Karpas-422 (cell line): ENCODE measurements around the gene ZNF488. TPM values are rescaled to one million over a fixed set of nuclear protein-coding genes. Genes with fewer than 3 reads are reported as not detected.

Source experiments
- DNase-seq: peaks from one replicate; pipeline ENCODE4 v3.0.0-alpha.2; 2015
- H2AFZ ChIP-seq: fragments of 200-600 bp; sonication (generic); 2 replicates; pipeline ENCODE4 v1.6.1; 2014; ENCODE audit warnings: antibody characterized with exemption, low read length, mixed read lengths
- H3K27ac ChIP-seq: fragments of 200-600 bp; sonication (generic); 2 replicates; pipeline ENCODE4 v1.5.1; 2014; ENCODE audit warnings: mild to moderate bottlenecking, low read length, moderate library complexity
- H3K27me3 ChIP-seq: fragments of 200-600 bp; sonication (generic); 2 replicates; pipeline ENCODE4 v1.6.1; 2014; ENCODE audit warnings: low read length, mixed read lengths
- H3K36me3 ChIP-seq: fragments of 200-600 bp; sonication (generic); 2 replicates; pipeline ENCODE4 v1.6.1; 2014; ENCODE audit warnings: low read length, mixed read lengths; ENCODE audit not compliant: insufficient read depth
- H3K4me1 ChIP-seq: fragments of 200-600 bp; sonication (generic); 2 replicates; pipeline ENCODE4 v1.6.1; 2014; ENCODE audit warnings: mild to moderate bottlenecking, low read length, mixed read lengths
- H3K4me2 ChIP-seq: fragments of 200-600 bp; sonication (generic); 2 replicates; pipeline ENCODE4 v1.6.1; 2014; ENCODE audit warnings: low read length, low read depth, mild to moderate bottlenecking; ENCODE audit not compliant: poor library complexity, severe bottlenecking
- H3K4me3 ChIP-seq: fragments of 200-600 bp; sonication (generic); 2 replicates; pipeline ENCODE4 v1.5.1; 2014; ENCODE audit warnings: mild to moderate bottlenecking, antibody characterized with exemption, low read length, mixed read lengths
- H3K79me2 ChIP-seq: fragments of 200-600 bp; sonication (generic); 2 replicates; pipeline ENCODE4 v1.6.1; 2014; ENCODE audit warnings: mild to moderate bottlenecking, low read length, mixed read lengths
- H3K9ac ChIP-seq: fragments of 200-600 bp; sonication (generic); 2 replicates; pipeline ENCODE4 v1.6.0; 2014; ENCODE audit warnings: low read length
- H3K9me2 ChIP-seq: fragments of 200-600 bp; sonication (generic), shearing (Covaris generic); replicated peaks from 2 replicates; pipeline ENCODE4 v1.6.0; 2014; ENCODE audit warnings: mild to moderate bottlenecking, low read length, moderate library complexity; ENCODE audit not compliant: insufficient read depth
- H3K9me3 ChIP-seq: fragments of 300-700, 200-600 bp; sonication (generic); 2 replicates; pipeline ENCODE4 v1.6.1; 2014; ENCODE audit warnings: low read length, mixed read lengths
- H4K20me1 ChIP-seq: fragments of 200-600 bp; sonication (generic); 2 replicates; pipeline ENCODE4 v1.6.1; 2014; ENCODE audit warnings: mild to moderate bottlenecking, antibody characterized with exemption, low read length, low read depth; ENCODE audit not compliant: insufficient read depth
- total RNA-seq: library from RNA; depleted of rRNA; stranded (reverse); fragments of >200 nt; shearing (Covaris generic); gene quantifications from 2 replicates; pipeline ENCODE4 v1.2.3, GENCODE V29; 2014; ENCODE audit warnings: low replicate concordance

The ZNF488 gene
- total RNA-seq, 1 experiment from 2014 or later: not detected

- Histone ChIP-seq H4K20me1 (no peaks in the 10 kb centered on the region), H3K4me2 (no peak overlapping the region), H3K4me1 (no peaks in the 10 kb centered on the region; the same call in 1 of the 2 replicates), H3K79me2 (no peaks in the 10 kb centered on the region), H3K36me3 (no peaks in the 10 kb centered on the region), H3K9me3 (no peaks in the 10 kb centered on the region), H3K4me3 (no peak overlapping the region), H2AFZ (no peak overlapping the region), H3K27me3 (no peaks in the 10 kb centered on the region), H3K27ac (no peak overlapping the region), H3K9ac (no peak overlapping the region), H3K9me2 (no peaks in the 10 kb centered on the region)
- no peak for DNase-seq
These were observed 21.9 kb downstream of the ZNF488 start for GRCh38 chr10:47362199-47362598.

GRCh38 chr10:47361293-47361692 lies 22.8 kb downstream of the ZNF488 start:
- H3K27ac ChIP-seq: no peak overlapping the region
- H3K4me3 ChIP-seq: no peak overlapping the region
- no peaks in the 10 kb centered on the region for H3K9me3 ChIP-seq
- H2AFZ ChIP-seq: no peak overlapping the region
- no peaks in the 10 kb centered on the region for H3K79me2 ChIP-seq
- DNase-seq: peak; percentile 80
- no peaks in the 10 kb centered on the region for H3K9me2 ChIP-seq
- no peak overlapping the region for H3K9ac ChIP-seq
- H3K36me3 ChIP-seq: no peaks in the 10 kb centered on the region
- no peaks in the 10 kb centered on the region for H3K27me3 ChIP-seq
- no peak overlapping the region for H3K4me2 ChIP-seq
- H3K4me1 ChIP-seq: peaks cover 3% of the 10 kb centered on the region
- no peaks in the 10 kb centered on the region for H4K20me1 ChIP-seq

- H3K4me1 ChIP-seq: peaks cover 11% of the 10 kb centered on the region
- no peak overlapping the region for H3K9ac ChIP-seq
- H3K9me2 ChIP-seq: no peaks in the 10 kb centered on the region
- H3K9me3 ChIP-seq: no peaks in the 10 kb centered on the region
- no peak for DNase-seq
- H3K4me2 ChIP-seq: no peak overlapping the region
- no peaks in the 10 kb centered on the region for H3K36me3 ChIP-seq
- H2AFZ ChIP-seq: no peak overlapping the region
- no peaks in the 10 kb centered on the region for H3K27me3 ChIP-seq
- no peak overlapping the region for H3K27ac ChIP-seq
- H3K79me2 ChIP-seq: no peaks in the 10 kb centered on the region
- H3K4me3 ChIP-seq: no peak overlapping the region
- H4K20me1 ChIP-seq: no peaks in the 10 kb centered on the region
These were observed 23.6 kb downstream of the ZNF488 start for GRCh38 chr10:47360419-47361040.

GRCh38 chr10:47359626-47360418 lies 24.3 kb downstream of the ZNF488 start:
- Histone ChIP-seq H3K4me1 (peaks cover 11% of the 10 kb centered on the region), H3K27me3 (no peaks in the 10 kb centered on the region), H3K9me2 (no peaks in the 10 kb centered on the region), H4K20me1 (no peaks in the 10 kb centered on the region), H3K27ac (no peak overlapping the region), H3K4me2 (no peak overlapping the region), H3K4me3 (no peak overlapping the region), H3K79me2 (no peaks in the 10 kb centered on the region), H3K9me3 (no peaks in the 10 kb centered on the region), H3K9ac (no peak overlapping the region), H3K36me3 (no peaks in the 10 kb centered on the region), H2AFZ (no peak overlapping the region)
- no peak for DNase-seq

- H2AFZ ChIP-seq: no peak overlapping the region
- H3K4me2 ChIP-seq: no peak overlapping the region
- peaks cover 11% of the 10 kb centered on the region for H3K4me1 ChIP-seq
- H3K27ac ChIP-seq: no peak overlapping the region
- H3K9ac ChIP-seq: no peak overlapping the region
- H4K20me1 ChIP-seq: no peaks in the 10 kb centered on the region
- no peaks in the 10 kb centered on the region for H3K9me3 ChIP-seq
- no peaks in the 10 kb centered on the region for H3K9me2 ChIP-seq
- H3K36me3 ChIP-seq: no peaks in the 10 kb centered on the region
- DNase-seq: no peak
- H3K4me3 ChIP-seq: no peak overlapping the region
- H3K79me2 ChIP-seq: no peaks in the 10 kb centered on the region
- H3K27me3 ChIP-seq: no peaks in the 10 kb centered on the region
These were observed 25.0 kb downstream of the ZNF488 start for GRCh38 chr10:47359101-47359500.

- H3K4me2 ChIP-seq: no peak overlapping the region
- H3K9me2 ChIP-seq: no peaks in the 10 kb centered on the region
- H4K20me1 ChIP-seq: no peaks in the 10 kb centered on the region
- DNase-seq: no peak
- peaks cover 11% of the 10 kb centered on the region for H3K4me1 ChIP-seq
- no peaks in the 10 kb centered on the region for H3K9me3 ChIP-seq
- H2AFZ ChIP-seq: no peak overlapping the region
- no peak overlapping the region for H3K4me3 ChIP-seq
- no peaks in the 10 kb centered on the region for H3K27me3 ChIP-seq
- H3K79me2 ChIP-seq: no peaks in the 10 kb centered on the region
- no peak overlapping the region for H3K9ac ChIP-seq
- no peak overlapping the region for H3K27ac ChIP-seq
- H3K36me3 ChIP-seq: no peaks in the 10 kb centered on the region
These were observed 25.6 kb downstream of the ZNF488 start for GRCh38 chr10:47358457-47358856.

- Histone ChIP-seq H3K9me2 (no peaks in the 10 kb centered on the region), H3K27me3 (no peaks in the 10 kb centered on the region), H3K4me1 (peaks cover 11% of the 10 kb centered on the region), H3K4me3 (no peak overlapping the region), H3K79me2 (no peaks in the 10 kb centered on the region), H4K20me1 (no peaks in the 10 kb centered on the region), H3K9me3 (no peaks in the 10 kb centered on the region), H3K4me2 (no peak overlapping the region), H2AFZ (no peak overlapping the region), H3K27ac (no peak overlapping the region), H3K9ac (no peak overlapping the region), H3K36me3 (no peaks in the 10 kb centered on the region)
- DNase-seq: no peak
These were observed 26.2 kb downstream of the ZNF488 start for GRCh38 chr10:47357911-47358310.

- H3K27ac ChIP-seq: no peak overlapping the region
- no peaks in the 10 kb centered on the region for H3K9me2 ChIP-seq
- no peaks in the 10 kb centered on the region for H4K20me1 ChIP-seq
- no peaks in the 10 kb centered on the region for H3K27me3 ChIP-seq
- H3K4me3 ChIP-seq: no peak overlapping the region
- H2AFZ ChIP-seq: no peak overlapping the region
- no peak for DNase-seq
- H3K4me2 ChIP-seq: no peak overlapping the region
- no peak overlapping the region for H3K9ac ChIP-seq
- H3K79me2 ChIP-seq: no peaks in the 10 kb centered on the region
- H3K9me3 ChIP-seq: no peaks in the 10 kb centered on the region
- peaks cover 11% of the 10 kb centered on the region for H3K4me1 ChIP-seq
- H3K36me3 ChIP-seq: no peaks in the 10 kb centered on the region
These were observed 26.9 kb downstream of the ZNF488 start for GRCh38 chr10:47357131-47357582.
